HepG2 (cell line): ENCODE data around the gene NOL4L. TPM values are rescaled to one million over a fixed set of nuclear protein-coding genes. Genes with fewer than 3 reads are reported as not detected.

Experiments used
- ARID3A ChIP-seq: IDR thresholded peaks from 2 replicates; pipeline ENCODE4 v1.6.1; 2012; ENCODE audit warnings: low read depth, low read length, improper control_type of control experiment
- DNMT3B ChIP-seq: conservative IDR thresholded peaks from 2 replicates; pipeline ENCODE4 v1.6.1; 2016; ENCODE audit warnings: missing biosample characterization, control low read depth
- HDAC1 ChIP-seq: sonication (generic); formaldehyde crosslinking; IDR thresholded peaks from 2 replicates; pipeline ENCODE4 v1.5.1; 2020; ENCODE audit warnings: mild to moderate bottlenecking, missing genetic modification reagents
- HNF4G ChIP-seq, 2 experiments: sonication (generic) in 1 of 2; formaldehyde crosslinking in 1 of 2; IDR thresholded peaks; 2 replicates each; pipeline versions ENCODE4 v1.4.0 to v1.6.1; 2011 to 2020; ENCODE audit warnings: borderline replicate concordance in 2 of 2, low read depth in 2 of 2, mild to moderate bottlenecking in 2 of 2, low read length in 1 of 2, missing genetic modification reagents in 1 of 2, moderate library complexity in 1 of 2
- JUND ChIP-seq: sonication (generic); formaldehyde crosslinking; IDR thresholded peaks from 2 replicates; pipeline ENCODE4 v1.8.0; 2022; ENCODE audit warnings: mild to moderate bottlenecking, missing genetic modification reagents
- KLF12 ChIP-seq: sonication (generic); formaldehyde crosslinking; IDR thresholded peaks from 2 replicates; pipeline ENCODE4 v1.4.0; 2020; ENCODE audit warnings: missing genetic modification reagents, borderline replicate concordance
- NR2F2 ChIP-seq: IDR thresholded peaks from 2 replicates; pipeline ENCODE4 v1.6.1; 2012; ENCODE audit warnings: low read depth, inconsistent platforms, borderline replicate concordance
- PHF21A ChIP-seq: sonication (generic); formaldehyde crosslinking; IDR thresholded peaks from 2 replicates; pipeline ENCODE4 v1.5.0; 2020; ENCODE audit warnings: mild to moderate bottlenecking, missing genetic modification reagents
- PITX1 ChIP-seq: sonication (generic); formaldehyde crosslinking; IDR thresholded peaks from 2 replicates; pipeline ENCODE4 v1.5.1; 2020; ENCODE audit warnings: mild to moderate bottlenecking, missing genetic modification reagents
- U2AF1 ChIP-seq: fragments of 200-400 bp; formaldehyde crosslinking; optimal IDR thresholded peaks from 2 replicates; pipeline ENCODE3; 2017; ENCODE audit warnings: mild to moderate bottlenecking, low read depth, low read length
- ZNF691 ChIP-seq: sonication (generic); formaldehyde crosslinking; IDR thresholded peaks from 2 replicates; pipeline ENCODE4 v1.4.0; 2020; ENCODE audit warnings: missing genetic modification reagents, low read depth, mild to moderate bottlenecking, borderline replicate concordance
- ZNF777 ChIP-seq: sonication (generic); formaldehyde crosslinking; IDR thresholded peaks from 2 replicates; pipeline ENCODE4 v1.4.0; 2020; ENCODE audit warnings: missing genetic modification reagents
- polyA plus RNA-seq, 8 experiments: library from polyadenylated mRNA; depleted of rRNA in 3 of 8; stranded (reverse) in 7 of 8; unstranded in 1 of 8; fragments of >200 nt; fragmentation: Illumina TruSeq in 4 of 8; extraction: Trizol in 4 of 8; gene quantifications; 2 replicates each; pipeline versions ENCODE4 v1.2.1 to v1.2.3, GENCODE V29; 2011 to 2016; ENCODE audit warnings: low read depth in 4 of 8, missing spikeins in 1 of 8, mixed read lengths in 1 of 8; ENCODE audit not compliant: insufficient read depth in 1 of 8
- total RNA-seq, 5 experiments: library from RNA; depleted of rRNA; stranded (reverse); fragments of >200 nt; fragmentation: Illumina TruSeq; extraction: Trizol; gene quantifications; 2 replicates each; pipeline ENCODE4 v1.2.3, GENCODE V29; 2016; ENCODE audit warnings: low read depth in 1 of 5
- TF ChIP-seq, protein P1 (sequence below): sonication (generic); formaldehyde crosslinking; IDR thresholded peaks from 2 replicates; pipeline ENCODE4 v1.9.0; 2021; ENCODE audit warnings: mild to moderate bottlenecking, missing genetic modification reagents
- TF ChIP-seq, protein P2 (sequence below): IDR thresholded peaks from 2 replicates; pipeline ENCODE4 v1.6.1; 2016; ENCODE audit warnings: missing biosample characterization, missing genetic modification reagents, low read depth
- TF ChIP-seq, protein P3 (sequence below): sonication (generic); formaldehyde crosslinking; conservative IDR thresholded peaks from 2 replicates; pipeline ENCODE4 v1.8.0; 2022; ENCODE audit warnings: missing genetic modification reagents

Gene NOL4L
- total and polyA plus RNA-seq, 2 of the 13 experiments (the other 11 are each of a cell fraction or from before 2014, with no cell fraction given) = 16.6 to 35.4 TPM

DNA sequence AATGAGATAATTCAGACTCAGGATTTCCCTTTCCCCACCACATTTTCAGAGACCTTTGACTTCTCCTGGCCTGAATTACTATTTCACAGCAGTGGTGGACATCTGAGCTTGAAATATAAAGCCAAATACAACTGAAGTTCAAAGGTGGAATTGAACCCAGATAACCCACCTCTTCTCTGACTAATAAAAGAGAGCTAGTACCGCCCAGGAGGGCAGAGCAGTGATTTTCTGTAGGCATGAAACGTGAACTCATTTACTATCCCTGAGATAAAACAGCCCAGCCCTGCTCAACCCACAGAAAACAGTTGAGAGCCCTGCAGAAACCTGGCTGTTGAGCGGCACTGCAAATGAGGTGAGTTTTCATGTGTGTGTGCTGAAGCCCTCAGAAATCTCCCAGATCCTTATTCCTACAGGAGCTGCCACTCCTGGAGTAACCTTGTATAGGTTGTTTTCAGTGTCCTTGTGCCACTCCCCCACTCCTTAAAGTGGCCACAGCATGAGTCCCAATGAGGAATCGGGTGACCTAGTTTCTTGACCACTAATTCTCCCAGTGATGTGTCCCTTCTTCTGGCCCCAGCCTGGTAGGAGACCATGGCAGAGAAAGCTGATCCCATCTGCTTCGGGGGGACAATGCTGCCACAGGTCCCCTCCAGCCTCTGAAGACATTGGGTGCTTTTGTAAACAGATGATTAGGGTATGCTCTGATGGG, 99.2 kb downstream of the NOL4L start (continued):
- TF ChIP-seq, protein P1, sequence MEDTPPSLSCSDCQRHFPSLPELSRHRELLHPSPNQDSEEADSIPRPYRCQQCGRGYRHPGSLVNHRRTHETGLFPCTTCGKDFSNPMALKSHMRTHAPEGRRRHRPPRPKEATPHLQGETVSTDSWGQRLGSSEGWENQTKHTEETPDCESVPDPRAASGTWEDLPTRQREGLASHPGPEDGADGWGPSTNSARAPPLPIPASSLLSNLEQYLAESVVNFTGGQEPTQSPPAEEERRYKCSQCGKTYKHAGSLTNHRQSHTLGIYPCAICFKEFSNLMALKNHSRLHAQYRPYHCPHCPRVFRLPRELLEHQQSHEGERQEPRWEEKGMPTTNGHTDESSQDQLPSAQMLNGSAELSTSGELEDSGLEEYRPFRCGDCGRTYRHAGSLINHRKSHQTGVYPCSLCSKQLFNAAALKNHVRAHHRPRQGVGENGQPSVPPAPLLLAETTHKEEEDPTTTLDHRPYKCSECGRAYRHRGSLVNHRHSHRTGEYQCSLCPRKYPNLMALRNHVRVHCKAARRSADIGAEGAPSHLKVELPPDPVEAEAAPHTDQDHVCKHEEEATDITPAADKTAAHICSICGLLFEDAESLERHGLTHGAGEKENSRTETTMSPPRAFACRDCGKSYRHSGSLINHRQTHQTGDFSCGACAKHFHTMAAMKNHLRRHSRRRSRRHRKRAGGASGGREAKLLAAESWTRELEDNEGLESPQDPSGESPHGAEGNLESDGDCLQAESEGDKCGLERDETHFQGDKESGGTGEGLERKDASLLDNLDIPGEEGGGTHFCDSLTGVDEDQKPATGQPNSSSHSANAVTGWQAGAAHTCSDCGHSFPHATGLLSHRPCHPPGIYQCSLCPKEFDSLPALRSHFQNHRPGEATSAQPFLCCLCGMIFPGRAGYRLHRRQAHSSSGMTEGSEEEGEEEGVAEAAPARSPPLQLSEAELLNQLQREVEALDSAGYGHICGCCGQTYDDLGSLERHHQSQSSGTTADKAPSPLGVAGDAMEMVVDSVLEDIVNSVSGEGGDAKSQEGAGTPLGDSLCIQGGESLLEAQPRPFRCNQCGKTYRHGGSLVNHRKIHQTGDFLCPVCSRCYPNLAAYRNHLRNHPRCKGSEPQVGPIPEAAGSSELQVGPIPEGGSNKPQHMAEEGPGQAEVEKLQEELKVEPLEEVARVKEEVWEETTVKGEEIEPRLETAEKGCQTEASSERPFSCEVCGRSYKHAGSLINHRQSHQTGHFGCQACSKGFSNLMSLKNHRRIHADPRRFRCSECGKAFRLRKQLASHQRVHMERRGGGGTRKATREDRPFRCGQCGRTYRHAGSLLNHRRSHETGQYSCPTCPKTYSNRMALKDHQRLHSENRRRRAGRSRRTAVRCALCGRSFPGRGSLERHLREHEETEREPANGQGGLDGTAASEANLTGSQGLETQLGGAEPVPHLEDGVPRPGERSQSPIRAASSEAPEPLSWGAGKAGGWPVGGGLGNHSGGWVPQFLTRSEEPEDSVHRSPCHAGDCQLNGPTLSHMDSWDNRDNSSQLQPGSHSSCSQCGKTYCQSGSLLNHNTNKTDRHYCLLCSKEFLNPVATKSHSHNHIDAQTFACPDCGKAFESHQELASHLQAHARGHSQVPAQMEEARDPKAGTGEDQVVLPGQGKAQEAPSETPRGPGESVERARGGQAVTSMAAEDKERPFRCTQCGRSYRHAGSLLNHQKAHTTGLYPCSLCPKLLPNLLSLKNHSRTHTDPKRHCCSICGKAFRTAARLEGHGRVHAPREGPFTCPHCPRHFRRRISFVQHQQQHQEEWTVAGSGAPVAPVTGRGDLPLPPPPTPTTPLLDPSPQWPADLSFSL (CRISPR knock-in tag) = no peak
- TF ChIP-seq PHF21A (CRISPR knock-in tag) (peak; percentile 67; the same call in 1 of the 2 replicates), HNF4G (IDR thresholded peaks at IDR 0.05; ENCODE audit: borderline replicate concordance, low read depth, low read length) (peak; percentile 37; the same call in 1 of the 2 replicates), HNF4G (CRISPR knock-in tag; IDR thresholded peaks at IDR 0.05; ENCODE audit: borderline replicate concordance, low read depth) (no peak), ZNF691 (0 out of 2 replicates have a peak, but pooled peaks have one; percentile 33), KLF12 (0 out of 2 replicates have a peak, but pooled peaks have one; percentile 36), JUND (CRISPR knock-in tag) (peak; percentile 7; the same call in 1 of the 2 replicates), NR2F2 (peak; percentile 50; the same call in 1 of the 2 replicates), ARID3A (peak; percentile 30; the same call in 1 of the 2 replicates), U2AF1 (peak; percentile 4), ZNF777 (no peak), DNMT3B (CRISPR knock-in tag) (0 out of 2 replicates have a peak, but pooled peaks have one; percentile 6), PITX1 (peak; percentile 28; the same call in 1 of the 2 replicates), HDAC1 (CRISPR knock-in tag) (peak; percentile 43; the same call in 1 of the 2 replicates)
- TF ChIP-seq, protein P2, sequence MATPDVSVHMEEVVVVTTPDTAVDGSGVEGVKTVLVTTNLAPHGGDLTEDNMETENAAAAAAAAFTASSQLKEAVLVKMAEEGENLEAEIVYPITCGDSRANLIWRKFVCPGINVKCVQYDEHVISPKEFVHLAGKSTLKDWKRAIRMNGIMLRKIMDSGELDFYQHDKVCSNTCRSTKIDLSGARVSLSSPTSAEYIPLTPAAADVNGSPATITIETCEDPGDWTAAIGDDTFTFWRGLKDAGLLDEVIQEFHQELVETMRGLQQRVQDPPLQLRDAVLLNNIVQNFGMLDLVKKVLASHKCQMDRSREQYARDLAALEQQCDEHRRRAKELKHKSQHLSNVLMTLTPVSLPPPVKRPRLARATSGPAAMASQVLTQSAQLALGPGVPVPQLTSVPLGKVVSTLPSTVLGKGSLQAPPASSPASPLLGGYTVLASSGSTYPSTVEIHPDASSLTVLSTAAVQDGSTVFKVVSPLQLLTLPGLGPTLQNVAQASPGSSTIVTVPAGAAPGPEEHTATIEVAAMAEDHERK (CRISPR knock-in tag) = 0 out of 2 replicates have a peak, but pooled peaks have one; percentile 21
- TF ChIP-seq, protein P3, sequence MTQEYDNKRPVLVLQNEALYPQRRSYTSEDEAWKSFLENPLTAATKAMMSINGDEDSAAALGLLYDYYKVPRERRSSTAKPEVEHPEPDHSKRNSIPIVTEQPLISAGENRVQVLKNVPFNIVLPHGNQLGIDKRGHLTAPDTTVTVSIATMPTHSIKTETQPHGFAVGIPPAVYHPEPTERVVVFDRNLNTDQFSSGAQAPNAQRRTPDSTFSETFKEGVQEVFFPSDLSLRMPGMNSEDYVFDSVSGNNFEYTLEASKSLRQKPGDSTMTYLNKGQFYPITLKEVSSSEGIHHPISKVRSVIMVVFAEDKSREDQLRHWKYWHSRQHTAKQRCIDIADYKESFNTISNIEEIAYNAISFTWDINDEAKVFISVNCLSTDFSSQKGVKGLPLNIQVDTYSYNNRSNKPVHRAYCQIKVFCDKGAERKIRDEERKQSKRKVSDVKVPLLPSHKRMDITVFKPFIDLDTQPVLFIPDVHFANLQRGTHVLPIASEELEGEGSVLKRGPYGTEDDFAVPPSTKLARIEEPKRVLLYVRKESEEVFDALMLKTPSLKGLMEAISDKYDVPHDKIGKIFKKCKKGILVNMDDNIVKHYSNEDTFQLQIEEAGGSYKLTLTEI (CRISPR knock-in tag) = no peak
